Measurements from ENCODE around the gene CRYZL1. TPM values are rescaled to one million over a fixed set of nuclear protein-coding genes. Genes with fewer than 3 reads are reported as not detected.
"Not testable (repeated sequence)": the region's sequence is repeated elsewhere in the genome, so short reads cannot be mapped to it uniquely, and the experiment has no call there.

CRYZL1 gene
- total RNA-seq, 1 donor from 2014 or later, result 68.9 TPM

GRCh38 chr21:33642027-33642895, 720 bp upstream of the CRYZL1 start, which contains the start of gene ITSN1:
Gene ITSN1 (plus strand): TSS chr21:33642501. CDS start chr21:33718829, 76,328 bp downstream.
- FAIRE-seq (no peak), DNase-seq (ENCODE audit: low spot score in 2 of 2) (peak; percentile 90 to 94)

GRCh38 chr21:33640697-33641351, 717 bp downstream of the CRYZL1 start:
- no peak for FAIRE-seq
- DNase-seq (ENCODE audit: low spot score in 2 of 2), result no peak

GRCh38 chr21:33634254-33634653, 7.3 kb downstream of the CRYZL1 start:
- no peak for DNase-seq (ENCODE audit: low spot score in 2 of 2)
- no peak for FAIRE-seq

GRCh38 chr21:33626151-33626550, 15.4 kb downstream of the CRYZL1 start:
- not testable (repeated sequence) for DNase-seq (ENCODE audit: low spot score in 2 of 2); FAIRE-seq

- DNase-seq (ENCODE audit: low spot score in 2 of 2) (no peak), FAIRE-seq (no peak)
These were observed 19.3 kb downstream of the CRYZL1 start for GRCh38 chr21:33622253-33622652.

- FAIRE-seq (no peak), DNase-seq (ENCODE audit: low spot score in 2 of 2) (no peak)
These were observed 21.8 kb downstream of the CRYZL1 start for GRCh38 chr21:33619726-33620125.

GRCh38 chr21:33618407-33618806, 23.1 kb downstream of the CRYZL1 start:
- DNase-seq (ENCODE audit: low spot score in 2 of 2), result no peak
- FAIRE-seq, result no peak

- DNase-seq (ENCODE audit: low spot score in 2 of 2); FAIRE-seq: not testable (repeated sequence)
These were observed 24.0 kb downstream of the CRYZL1 start for GRCh38 chr21:33617565-33617964.

- DNase-seq (ENCODE audit: low spot score in 2 of 2) (no peak), FAIRE-seq (no peak)
These were observed 30.4 kb downstream of the CRYZL1 start for GRCh38 chr21:33611006-33611744.

- DNase-seq (ENCODE audit: low spot score in 2 of 2) (no peak), FAIRE-seq (no peak)
These were observed 33.0 kb downstream of the CRYZL1 start for GRCh38 chr21:33608559-33608958.

GRCh38 chr21:33598051-33598450, 43.5 kb downstream of the CRYZL1 start:
- DNase-seq (ENCODE audit: low spot score in 2 of 2) (no peak), FAIRE-seq (no peak)

- FAIRE-seq, result no peak
These were observed 52.8 kb downstream of the CRYZL1 start, which contains the start of gene DONSON for GRCh38 chr21:33588485-33589335. Gene DONSON (minus strand): TSS chr21:33588684. CDS start chr21:33588641, 43 bp downstream.

GRCh38 chr21:33587792-33588484, 53.6 kb downstream of the CRYZL1 start:
- DNase-seq (ENCODE audit: low spot score in 2 of 2), result peak; percentile 28 to 33
- no peak for FAIRE-seq

More at GRCh38 chr21:33588485-33589335, 52.8 kb downstream of the CRYZL1 start, which contains the start of gene DONSON:
- peak; percentile 95 for DNase-seq (ENCODE audit: low spot score in 2 of 2)

GRCh38 chr21:33586927-33587326, 54.6 kb downstream of the CRYZL1 start:
- DNase-seq (ENCODE audit: low spot score in 2 of 2) (no peak), FAIRE-seq (no peak)

GRCh38 chr21:33584455-33584854, 57.1 kb downstream of the CRYZL1 start:
- FAIRE-seq (no peak), DNase-seq (ENCODE audit: low spot score in 2 of 2) (no peak)

- no peak for DNase-seq (ENCODE audit: low spot score in 2 of 2)
- no peak for FAIRE-seq
These were observed 62.5 kb downstream of the CRYZL1 start for GRCh38 chr21:33578959-33579542.

GRCh38 chr21:33578214-33578613, 63.3 kb downstream of the CRYZL1 start:
- FAIRE-seq (no peak), DNase-seq (ENCODE audit: low spot score in 2 of 2) (no peak)

GRCh38 chr21:33576741-33577141, 64.8 kb downstream of the CRYZL1 start:
- not testable (repeated sequence) for FAIRE-seq; DNase-seq (ENCODE audit: low spot score in 2 of 2)

GRCh38 chr21:33572350-33572749, 69.2 kb downstream of the CRYZL1 start:
- FAIRE-seq (no peak), DNase-seq (ENCODE audit: low spot score in 2 of 2) (no peak)
